ENCODE results near the gene TRIM38. TPM values are rescaled to one million over a fixed set of nuclear protein-coding genes. Genes with fewer than 3 reads are reported as not detected.
A peak's percentile ranks its signal among the peaks of the same experiment; 100 is the strongest.
"Not testable (repeated sequence)": the region's sequence is repeated elsewhere in the genome, so short reads cannot be mapped to it uniquely, and the experiment has no call there.

The TRIM38 gene
- total and polyA plus RNA-seq, 9 donors, result 3.8 to 10.3 (median 6.4) TPM

GRCh38 chr6:26003102-26003694, 40.6 kb downstream of the TRIM38 start:
- Histone ChIP-seq H3K4me1 (ENCODE audit: insufficient read depth) (no peaks in the 10 kb centered on the region), H3K27me3 (no peaks in the 10 kb centered on the region), H3K4me3 (no peak overlapping the region), H3K27ac (no peak overlapping the region), H3K9me3 (no peaks in the 10 kb centered on the region), H3K36me3 (no peaks in the 10 kb centered on the region)
- 0 to 3% (median 3%) methylated on average over 3 of the region's 3 CpGs for WGBS, 3 donors
- intact Hi-C loops (cut with DNase I), result no loop called here
- DNase-seq, result peak; percentile 48 to 72 (median 57)
- no peak for TF ChIP-seq POLR2A (IDR thresholded peaks at IDR 0.05)
- TF ChIP-seq CTCF (IDR thresholded peaks at IDR 0.05), result peak; percentile 46 to 58 (median 53)

- DNase-seq, result no peak
- no peaks in the 10 kb centered on the region for H3K9me3 ChIP-seq
- TF ChIP-seq POLR2A (IDR thresholded peaks at IDR 0.05) (no peak), CTCF (IDR thresholded peaks at IDR 0.05) (no peak), EP300 (IDR thresholded peaks at IDR 0.05) (no peak)
- no peaks in the 10 kb centered on the region for H3K4me1 ChIP-seq (ENCODE audit: insufficient read depth)
- intact Hi-C loops (cut with DNase I), result no loop called here
- no peaks in the 10 kb centered on the region for H3K36me3 ChIP-seq
- no peak overlapping the region for H3K27ac ChIP-seq
- no peak overlapping the region for H3K4me3 ChIP-seq
- no peaks in the 10 kb centered on the region for H3K27me3 ChIP-seq
Measured at GRCh38 chr6:26006086-26006939, 43.7 kb downstream of the TRIM38 start.

- H3K27ac ChIP-seq; H3K4me3 ChIP-seq; H3K27me3 ChIP-seq; H3K36me3 ChIP-seq; H3K9me3 ChIP-seq; H3K4me1 ChIP-seq (ENCODE audit: insufficient read depth); intact Hi-C loops (cut with DNase I); DNase-seq: not testable (repeated sequence)
- 24 to 39% (median 38%) methylated on average over 1 of the region's 1 CpG for WGBS, 3 donors
Measured at GRCh38 chr6:26006940-26007305, 44.3 kb downstream of the TRIM38 start.

- WGBS, 3 donors, result 54 to 69% (median 65%) methylated on average over 3 of the region's 3 CpGs
- Histone ChIP-seq H3K9me3 (no peaks in the 10 kb centered on the region), H3K36me3 (no peaks in the 10 kb centered on the region), H3K27ac (no peak overlapping the region), H3K4me3 (no peak overlapping the region), H3K4me1 (ENCODE audit: insufficient read depth) (no peaks in the 10 kb centered on the region), H3K27me3 (no peaks in the 10 kb centered on the region)
- no peak for DNase-seq
- no peak for TF ChIP-seq CTCF (IDR thresholded peaks at IDR 0.05)
- no peak for TF ChIP-seq EP300 (IDR thresholded peaks at IDR 0.05)
- no peak for TF ChIP-seq POLR2A (IDR thresholded peaks at IDR 0.05)
- intact Hi-C loops (cut with DNase I), result no loop called here
Measured at GRCh38 chr6:26008470-26008869, 45.9 kb downstream of the TRIM38 start.

GRCh38 chr6:26009817-26010216, 47.2 kb downstream of the TRIM38 start:
- intact Hi-C loops (cut with DNase I), result no loop called here
- no peak overlapping the region for H3K4me3 ChIP-seq
- no peak for DNase-seq
- H3K27me3 ChIP-seq, result no peaks in the 10 kb centered on the region
- H3K4me1 ChIP-seq (ENCODE audit: insufficient read depth), result no peaks in the 10 kb centered on the region
- H3K27ac ChIP-seq, result no peak overlapping the region
- no peaks in the 10 kb centered on the region for H3K9me3 ChIP-seq
- TF ChIP-seq POLR2A (IDR thresholded peaks at IDR 0.05) (no peak), CTCF (IDR thresholded peaks at IDR 0.05) (no peak), EP300 (IDR thresholded peaks at IDR 0.05) (no peak)
- H3K36me3 ChIP-seq, result no peaks in the 10 kb centered on the region
- 84 to 88% (median 87%) methylated on average over 4 of the region's 4 CpGs for WGBS, 3 donors
